Loucy (cell line): Measurements from ENCODE around the gene SDR42E2.

Source experiments
- CTCF ChIP-seq: fragments of 200-600 bp; sonication (generic); conservative IDR thresholded peaks from 2 replicates; pipeline ENCODE4 v1.5.1; 2014; ENCODE audit warnings: mild to moderate bottlenecking, antibody characterized with exemption, low read length
- EZH2phosphoT487 ChIP-seq: fragments of 200-600 bp; IDR thresholded peaks from 2 replicates; pipeline ENCODE4 v1.6.1; 2018; ENCODE audit warnings: antibody characterized with exemption, mild to moderate bottlenecking, moderate library complexity, borderline replicate concordance

DNA sequence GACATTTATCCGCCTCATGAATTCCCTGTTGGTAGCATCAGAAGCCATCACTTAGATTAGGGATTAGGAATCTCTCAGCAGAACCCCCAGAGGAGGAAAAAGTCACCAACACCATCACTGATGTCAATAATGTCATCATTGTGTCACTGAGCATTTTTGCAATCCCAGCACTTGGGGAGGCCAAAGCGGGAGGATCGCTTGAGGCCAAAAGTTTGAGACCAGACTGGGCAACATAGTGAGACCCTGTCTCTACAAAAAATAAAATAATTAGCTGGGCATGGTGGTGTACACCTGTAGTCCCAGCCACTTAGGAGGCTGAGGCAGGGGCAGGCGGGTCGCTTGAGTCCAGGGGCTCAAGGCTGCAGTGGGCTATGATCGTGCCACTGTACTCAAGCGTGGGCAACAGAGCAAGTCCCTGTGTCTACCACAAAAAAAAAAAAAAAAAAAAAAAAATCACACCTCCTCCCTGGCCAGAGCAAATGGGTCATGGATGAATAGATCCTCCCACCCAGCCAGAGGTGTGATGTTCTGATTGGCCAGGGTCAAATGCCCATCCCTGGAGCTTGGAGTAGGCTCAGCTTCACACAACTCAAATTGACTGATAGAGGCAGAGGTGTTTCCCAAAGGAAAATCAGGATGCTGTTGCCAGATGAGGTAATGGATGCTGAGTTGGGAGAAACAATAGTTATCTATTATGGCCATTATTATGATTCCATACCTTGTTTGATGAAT, 38.4 kb upstream of the SDR42E2 start:
- TF ChIP-seq CTCF (no peak), EZH2phosphoT487 (no peak)
